NCI-H1105 treated with DMSO at 0.1 percent for 48 hours (cell line): Measurements from ENCODE around the gene ICOS.

ENCODE experiments used
- DNase-seq: peaks from one replicate; lab custom pipeline; 2025; lab: John Stamatoyannopoulos, UW

The ICOS gene, protein sequence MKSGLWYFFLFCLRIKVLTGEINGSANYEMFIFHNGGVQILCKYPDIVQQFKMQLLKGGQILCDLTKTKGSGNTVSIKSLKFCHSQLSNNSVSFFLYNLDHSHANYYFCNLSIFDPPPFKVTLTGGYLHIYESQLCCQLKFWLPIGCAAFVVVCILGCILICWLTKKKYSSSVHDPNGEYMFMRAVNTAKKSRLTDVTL

DNA sequence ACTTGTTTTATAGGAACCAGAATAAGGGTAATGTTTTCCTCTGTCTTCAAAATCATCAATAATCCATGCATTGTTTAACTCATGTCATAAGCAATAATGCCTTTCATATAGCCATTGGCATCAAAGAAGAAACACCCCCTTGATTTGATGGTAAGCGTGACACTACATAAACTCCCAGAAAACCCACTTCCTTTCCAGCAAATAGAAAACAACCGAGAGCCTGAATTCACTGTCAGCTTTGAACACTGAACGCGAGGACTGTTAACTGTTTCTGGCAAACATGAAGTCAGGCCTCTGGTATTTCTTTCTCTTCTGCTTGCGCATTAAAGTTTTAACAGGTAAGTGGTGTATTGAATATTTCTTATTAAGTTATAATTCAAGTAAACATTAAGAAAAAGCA, at the start of gene ICOS:
Gene ICOS (plus strand): TSS at position 229 of the 400 bp plus-strand sequence. CDS start 52 bp downstream, at position 281.
- no peak for DNase-seq

DNA sequence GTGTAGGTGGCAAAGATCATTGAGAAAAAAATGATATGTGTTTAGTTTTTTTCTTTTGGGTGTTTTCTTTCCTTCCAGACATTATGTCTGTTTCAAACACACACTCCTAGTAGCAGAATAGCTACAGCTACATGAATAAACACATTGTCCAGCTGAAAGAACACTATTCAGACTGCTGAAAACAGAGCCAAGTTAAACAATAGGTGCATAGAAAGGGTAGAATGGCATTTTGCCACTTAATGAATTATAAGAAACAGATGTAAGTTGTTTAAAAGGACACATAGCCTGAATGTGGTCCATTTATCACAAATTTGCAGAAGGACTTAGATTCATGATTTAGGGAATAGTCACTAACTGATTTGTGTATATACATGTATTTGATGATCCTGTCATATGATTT, 48.9 kb upstream of the ICOS start:
- peak; percentile 7 for DNase-seq

DNA sequence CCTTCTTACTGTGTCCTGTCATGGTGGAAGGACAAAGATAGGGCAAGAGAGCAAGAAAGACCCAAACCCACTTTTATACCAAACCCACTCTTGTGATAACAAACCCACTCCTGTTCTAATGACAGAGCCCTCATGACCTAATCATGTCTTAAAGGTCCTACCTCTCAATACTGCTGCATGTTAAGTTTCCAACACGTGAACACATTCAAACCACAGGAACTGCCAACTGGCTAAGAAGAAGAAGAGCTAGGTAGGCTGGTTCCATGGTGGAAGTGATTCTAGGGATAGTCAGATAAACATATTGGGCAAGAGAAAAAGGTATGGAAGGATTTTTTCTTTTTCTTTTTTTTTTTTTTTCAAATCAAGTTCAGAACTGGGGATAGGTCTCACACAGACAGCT, 47.0 kb upstream of the ICOS start:
- no peak for DNase-seq

DNA sequence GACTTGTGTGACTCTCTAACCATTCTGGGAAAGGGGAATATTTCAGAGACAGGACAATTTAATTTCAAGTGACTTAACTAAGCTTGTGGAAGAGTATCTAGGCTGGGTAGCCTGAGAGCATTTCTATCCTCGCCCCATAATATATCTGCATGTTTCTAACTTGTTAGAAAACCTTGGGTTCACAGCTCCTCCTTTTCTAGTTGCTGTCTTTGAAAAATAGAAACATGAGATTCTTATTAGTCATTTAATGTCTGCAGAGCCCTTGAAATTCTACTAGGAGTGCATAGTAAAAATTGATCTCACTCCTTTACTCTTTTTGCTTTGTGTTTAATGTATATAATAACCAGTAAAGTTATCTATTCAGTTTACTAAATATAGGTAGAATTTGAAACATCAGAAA, 46.6 kb upstream of the ICOS start:
- DNase-seq = no peak

DNA sequence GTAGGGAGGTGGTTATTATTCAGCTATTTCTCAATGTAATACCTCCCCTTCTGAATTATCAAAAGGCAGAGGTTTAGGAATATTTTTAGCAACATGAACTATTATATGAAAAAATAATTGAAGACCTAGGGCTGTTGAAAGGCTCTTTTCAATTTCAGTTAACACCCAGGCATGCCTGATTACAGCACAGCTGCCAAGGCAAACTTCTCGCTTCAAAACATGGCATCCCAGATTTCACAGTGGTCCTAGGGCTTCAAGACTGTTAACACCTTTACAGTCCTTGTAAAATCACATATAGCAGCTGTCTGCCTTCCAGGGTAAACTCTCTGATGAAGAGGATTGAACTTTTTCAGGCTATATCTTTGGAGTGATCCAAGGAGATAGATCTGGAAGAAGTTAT, 45.8 kb upstream of the ICOS start:
- DNase-seq = no peak

DNA sequence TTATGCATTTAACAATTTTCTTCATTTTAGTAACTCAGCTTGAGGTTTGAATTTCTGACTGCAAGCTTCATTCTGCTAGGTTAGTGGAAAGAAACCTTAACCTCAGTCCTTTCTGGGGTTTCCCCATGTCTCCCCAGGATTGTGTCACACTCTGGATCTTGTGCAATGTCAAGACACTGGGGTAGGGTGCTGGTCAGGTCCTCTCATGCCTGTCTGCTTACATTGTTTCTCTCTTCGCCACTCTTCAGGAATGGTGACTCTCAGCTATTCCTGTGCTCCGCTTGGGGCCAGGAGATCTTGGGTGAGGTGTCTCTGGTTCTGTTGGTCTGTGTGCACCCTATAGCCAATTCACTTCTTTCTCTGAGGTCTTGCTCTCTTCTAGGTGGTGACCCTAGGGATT, 45.1 kb upstream of the ICOS start:
- DNase-seq = no peak

DNA sequence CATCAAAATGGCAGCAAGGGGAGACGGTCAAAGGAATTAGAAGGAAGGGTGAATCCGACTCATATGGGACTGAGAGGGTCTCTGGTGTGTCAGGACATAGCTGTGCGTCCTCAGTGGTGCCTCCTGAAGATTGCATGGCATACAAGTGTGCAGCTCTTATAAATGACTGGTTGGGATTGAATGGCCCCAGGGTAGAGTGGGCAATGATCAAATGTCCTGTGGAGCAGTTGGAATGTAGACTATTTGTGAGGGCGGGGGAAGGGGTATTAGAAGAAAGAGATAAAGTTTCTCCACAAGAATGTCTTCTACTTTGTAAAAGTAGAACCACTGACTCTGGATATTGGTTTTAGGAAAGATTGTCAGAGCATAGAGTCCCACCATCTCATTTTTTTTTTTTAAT, 44.4 kb upstream of the ICOS start:
- DNase-seq = no peak

DNA sequence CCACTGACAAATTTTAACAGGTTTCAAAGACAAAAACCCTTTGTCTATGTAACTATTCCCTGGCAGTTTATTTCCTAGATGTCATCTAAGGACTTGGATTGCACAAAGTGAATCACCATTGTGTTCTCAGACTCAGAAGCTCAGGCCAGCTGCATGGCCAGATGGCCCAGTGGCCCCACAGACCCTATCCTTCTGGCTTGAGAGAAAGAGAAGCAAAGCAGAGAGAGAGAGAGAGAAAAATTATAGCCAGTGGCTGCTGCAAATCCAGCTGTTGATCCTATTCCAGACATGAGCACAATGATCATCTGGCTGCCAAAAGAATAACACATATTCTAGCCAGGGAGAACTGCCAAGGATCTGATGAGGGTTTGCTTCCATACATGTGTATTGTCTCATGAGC, 43.2 kb upstream of the ICOS start:
- DNase-seq = no peak

DNA sequence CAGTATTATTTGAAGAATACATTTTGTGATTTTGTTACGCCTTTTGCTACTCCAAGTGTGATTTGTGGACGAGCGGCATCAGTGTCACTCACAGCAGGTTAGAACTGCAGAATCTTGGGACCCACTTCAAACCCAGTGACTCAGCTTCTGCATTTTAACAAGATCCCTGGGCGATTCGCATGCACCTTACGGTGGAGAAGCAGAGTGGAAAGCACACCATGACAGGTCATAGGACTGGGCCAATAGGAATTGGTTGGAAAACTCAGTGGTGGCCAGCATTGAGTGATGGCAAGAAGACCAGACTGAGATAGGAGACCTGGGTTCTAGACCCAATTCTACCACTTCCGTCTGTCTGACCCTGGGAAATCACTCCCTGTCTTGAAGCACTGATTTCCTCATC, 42.7 kb upstream of the ICOS start:
- no peak for DNase-seq

DNA sequence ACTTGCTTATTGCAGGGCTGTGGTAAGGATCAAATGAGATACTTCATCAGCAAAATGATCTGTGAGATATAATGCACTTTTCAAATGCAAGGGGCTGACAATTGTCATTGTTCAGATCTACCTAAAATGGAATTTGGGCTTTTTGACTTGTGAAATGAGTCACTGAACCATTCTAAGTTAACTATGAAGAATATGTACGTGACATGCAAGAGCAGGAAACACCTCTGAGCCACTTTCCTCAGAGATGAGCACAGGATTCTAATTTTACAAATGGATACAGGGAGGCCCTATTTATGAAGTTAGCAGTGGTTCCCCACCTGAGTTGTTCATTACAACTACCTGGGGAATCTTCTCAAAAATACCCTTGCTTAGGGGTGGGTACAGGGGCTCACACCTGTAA, 42.3 kb upstream of the ICOS start:
- DNase-seq = no peak

DNA sequence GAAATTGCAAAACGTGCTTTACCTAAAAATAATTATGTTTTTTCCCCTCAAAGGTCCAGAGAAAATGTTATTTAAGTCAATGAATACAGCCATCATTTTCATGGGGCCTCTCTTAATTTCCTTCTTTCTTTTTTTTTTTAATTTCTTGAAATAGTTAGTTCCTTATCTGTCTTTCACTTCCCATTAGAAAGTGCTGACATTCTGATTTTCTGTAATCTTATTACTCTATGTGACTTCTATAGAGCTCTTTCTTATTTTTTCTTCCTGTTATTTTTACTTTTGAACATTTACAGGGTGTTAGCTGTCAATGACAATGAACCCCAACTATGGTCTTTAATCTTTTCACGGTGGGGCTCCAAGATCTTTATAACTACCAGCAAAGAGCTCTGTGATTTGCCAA, 39.0 kb upstream of the ICOS start:
- DNase-seq = no peak

DNA sequence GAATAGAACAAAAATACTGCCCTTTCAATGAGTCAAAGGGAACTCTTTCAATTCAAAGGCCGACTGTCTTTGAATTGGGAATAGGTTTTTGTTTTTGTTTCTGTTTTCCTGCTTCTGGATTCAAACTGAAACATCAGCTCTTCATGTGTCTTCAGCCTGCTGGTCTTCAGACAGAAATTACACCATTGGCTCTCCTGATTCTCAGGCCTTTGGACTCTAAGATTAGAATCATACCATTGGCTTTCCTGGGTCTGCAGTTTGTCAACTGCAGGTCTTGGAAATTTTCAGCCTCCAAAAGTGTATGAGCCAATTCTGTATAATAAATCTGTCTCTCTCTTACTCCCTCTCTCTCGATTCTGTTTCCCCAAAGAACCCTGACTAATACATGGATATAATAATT, 37.9 kb upstream of the ICOS start:
- no peak for DNase-seq

DNA sequence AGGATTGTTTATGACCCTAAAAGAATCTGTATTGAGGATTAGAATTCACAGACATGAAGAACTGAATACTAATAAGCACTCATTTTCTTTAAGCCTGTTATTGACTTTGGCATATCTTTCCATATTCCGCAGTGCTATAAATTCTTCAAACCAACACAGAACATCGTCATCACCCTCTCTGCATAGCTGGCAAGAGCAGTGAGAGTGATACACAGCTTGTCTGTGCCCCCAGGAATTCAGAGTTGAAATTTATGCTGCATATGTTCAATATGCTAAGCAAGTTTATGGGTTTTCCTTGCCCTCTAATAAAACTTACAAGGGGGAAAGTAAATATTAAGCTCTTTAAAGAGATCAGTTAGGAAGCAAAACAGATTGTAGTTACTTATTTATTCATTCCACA, 36.3 kb upstream of the ICOS start:
- no peak for DNase-seq

DNA sequence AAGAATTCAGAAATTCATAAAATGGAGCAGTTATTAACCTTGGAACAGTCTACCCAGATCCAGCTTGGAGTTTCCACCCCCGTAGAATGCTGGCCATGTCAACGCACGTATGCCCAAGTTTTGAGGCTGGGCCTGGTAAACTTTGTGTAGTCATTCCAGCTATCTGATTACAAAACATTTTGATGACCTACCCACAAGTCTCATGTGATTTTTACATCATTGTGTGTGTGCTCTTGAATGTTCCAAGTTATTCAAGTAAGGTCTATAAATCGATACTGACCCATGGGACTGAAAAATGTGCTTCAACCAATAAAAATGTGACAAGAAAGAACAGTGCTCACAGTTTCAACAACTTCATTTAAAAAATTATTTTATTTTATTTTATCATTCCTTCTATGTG, 32.5 kb upstream of the ICOS start:
- no peak for DNase-seq

DNA sequence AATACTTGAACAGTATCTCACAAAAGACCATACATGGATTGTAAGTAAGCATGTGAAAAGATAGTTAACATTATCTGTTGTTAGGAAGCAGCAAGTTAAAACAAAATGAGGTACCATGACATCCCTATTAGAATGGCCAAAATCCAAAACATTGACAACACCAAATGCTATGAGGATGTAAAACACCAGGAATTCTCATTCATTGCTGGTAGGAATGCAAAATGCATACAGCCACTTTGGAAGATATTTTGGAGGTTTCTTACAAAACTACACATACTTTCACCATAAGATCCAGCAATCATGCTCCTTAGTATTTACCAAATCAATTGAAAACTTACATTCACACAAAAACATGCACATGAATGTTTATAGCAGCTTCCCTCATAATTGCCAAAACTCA, 30.9 kb upstream of the ICOS start:
- no peak for DNase-seq

DNA sequence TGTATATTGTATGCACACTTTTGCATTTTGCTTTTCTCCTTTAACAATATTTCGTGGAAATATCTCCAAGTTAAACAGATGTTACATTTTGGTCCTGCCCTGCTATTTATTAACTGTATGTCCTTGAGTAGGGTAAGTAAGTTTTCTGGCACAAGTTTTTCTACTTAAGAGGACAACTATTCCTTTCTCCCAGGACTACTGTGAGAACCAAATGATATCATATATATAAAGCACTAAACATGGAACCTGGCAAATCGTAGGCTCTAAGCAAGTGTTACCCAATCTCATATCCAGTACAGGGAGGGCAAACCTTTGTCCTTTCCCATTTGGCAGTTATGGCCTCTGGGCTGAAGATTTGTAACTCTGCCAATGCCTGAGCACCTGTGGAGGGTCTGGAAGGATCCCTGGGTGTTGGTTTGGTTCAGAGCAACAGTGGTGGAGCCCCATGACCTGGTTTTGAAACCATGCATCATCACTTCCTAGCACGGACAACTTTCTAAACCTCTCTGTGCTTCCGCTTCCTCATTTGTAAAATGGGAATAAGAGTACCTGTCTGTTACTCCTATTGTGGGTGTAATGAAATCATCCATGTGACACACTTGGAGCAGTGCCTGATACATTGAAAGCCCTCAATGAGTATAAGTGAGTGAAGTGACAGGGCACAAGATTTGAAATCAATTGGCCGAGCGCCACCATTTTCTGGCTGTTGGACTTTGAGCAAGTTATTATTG, 28.3 kb upstream of the ICOS start:
- DNase-seq = no peak

DNA sequence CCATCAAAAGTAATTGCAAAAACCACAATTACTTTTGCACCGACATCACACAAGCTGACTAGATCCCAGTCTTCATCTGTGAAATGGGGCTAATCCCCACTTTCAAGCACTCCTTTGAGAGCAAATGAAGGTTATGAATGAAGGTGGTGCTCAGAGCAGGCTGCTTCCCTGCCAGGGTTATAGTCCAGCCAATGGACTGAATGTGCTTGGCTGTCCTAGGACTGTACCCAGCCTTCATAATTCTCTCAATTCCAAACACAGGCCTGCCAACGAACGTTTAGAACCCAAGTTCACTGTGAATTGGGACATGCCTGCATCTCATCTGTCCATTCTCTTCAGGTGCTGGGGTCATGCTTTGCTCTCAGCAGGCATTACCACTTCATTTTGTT, 27.8 kb upstream of the ICOS start:
- DNase-seq = no peak

DNA sequence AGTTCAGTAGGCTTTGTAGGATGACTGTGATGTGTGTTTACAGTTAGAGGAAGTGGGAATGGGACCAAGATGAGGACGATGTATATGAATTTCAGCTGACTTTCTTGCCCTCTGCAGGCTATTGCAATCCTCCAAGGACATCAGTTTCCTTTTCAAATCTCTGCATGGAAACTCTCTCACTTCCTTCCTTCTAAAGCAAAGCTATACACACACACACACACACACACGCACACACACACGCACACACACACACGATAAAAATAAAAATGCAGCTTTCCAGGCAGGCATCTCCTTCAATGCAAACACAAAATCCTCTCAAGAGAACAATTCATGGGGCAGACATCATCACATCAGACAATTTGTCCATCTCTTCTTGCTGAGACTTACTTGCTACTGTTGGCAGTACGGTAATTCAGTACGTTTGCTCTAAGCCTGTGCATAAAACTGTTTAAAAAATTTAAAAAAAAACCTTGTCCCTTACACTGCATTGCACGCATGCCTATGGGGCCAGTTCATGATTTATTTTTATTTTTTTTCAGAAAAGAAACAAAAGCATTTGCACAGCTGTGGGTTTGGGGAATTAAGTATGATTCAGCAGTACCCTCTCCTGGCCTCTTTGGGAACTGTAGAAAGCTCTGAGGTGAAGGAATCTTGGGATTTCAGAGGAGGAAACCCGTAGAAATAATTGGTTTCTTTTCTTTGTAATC, 27.1 kb upstream of the ICOS start:
- peak; percentile 5 for DNase-seq

DNA sequence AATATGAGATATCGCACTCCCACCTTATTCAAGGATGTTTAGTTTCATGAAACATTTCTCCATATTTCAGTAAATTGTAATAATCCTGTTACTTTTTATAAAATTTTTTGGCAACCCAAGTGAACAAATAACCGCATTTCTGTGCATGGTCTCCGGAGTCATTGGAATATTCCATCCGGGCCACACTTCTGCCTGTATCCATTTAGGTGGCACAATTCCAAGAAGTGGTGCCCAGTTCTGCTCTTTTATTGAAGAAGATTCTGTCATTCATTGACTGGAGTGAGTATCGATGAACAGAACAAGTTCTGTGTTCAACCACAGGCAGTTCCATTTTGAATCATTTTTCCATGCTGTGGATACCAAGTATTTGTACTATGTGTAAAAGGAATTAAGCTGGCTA, 26.6 kb upstream of the ICOS start:
- no peak for DNase-seq

DNA sequence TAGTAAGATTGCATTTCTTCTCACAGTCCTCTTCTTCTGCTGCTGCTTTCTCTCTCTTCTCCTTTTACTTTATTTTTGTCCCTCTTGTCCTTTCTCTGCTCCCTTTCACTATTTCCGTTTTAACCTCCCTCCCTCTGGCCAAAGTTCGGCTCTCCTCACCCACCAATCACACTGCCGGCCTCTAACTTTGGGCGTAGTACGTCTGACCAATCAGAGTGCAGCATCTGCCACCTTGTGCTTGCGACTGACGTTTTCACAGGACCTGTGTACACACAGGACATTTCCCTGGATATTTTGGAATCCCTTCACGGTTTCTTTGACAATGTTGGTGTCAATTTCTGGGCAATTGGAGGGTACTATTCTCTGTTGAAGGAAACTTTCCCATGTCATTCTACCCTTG, 22.6 kb upstream of the ICOS start:
- no peak for DNase-seq

DNA sequence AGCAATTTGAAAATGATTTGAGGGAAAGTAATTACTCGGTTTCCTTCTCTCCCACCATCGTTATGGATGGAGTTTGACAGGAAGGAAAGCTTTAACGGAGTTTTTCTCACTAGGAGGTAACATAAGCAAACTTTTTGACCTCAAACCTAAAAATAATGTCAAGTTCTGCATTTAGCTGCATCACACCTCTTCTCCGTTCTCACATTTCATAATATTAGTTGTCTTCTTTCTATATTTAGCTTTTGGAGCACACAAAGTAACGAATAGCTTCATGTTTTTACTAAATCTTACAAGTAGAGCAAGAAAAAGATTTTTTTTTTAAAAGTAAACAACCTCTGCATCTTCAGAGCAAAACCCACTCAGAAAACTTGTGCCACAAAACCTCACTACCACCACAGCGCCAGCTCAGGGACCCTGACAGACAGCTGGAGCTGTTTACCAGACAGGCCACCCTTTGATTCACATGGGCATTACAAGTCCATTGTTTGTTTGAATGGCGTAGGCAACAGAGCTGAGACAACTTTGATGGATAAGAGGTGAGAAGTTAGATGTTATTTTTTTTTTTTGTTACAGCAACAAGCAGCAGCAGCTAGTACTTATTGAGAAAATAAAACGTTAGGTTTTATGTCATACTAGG, 21.9 kb upstream of the ICOS start:
- no peak for DNase-seq

DNA sequence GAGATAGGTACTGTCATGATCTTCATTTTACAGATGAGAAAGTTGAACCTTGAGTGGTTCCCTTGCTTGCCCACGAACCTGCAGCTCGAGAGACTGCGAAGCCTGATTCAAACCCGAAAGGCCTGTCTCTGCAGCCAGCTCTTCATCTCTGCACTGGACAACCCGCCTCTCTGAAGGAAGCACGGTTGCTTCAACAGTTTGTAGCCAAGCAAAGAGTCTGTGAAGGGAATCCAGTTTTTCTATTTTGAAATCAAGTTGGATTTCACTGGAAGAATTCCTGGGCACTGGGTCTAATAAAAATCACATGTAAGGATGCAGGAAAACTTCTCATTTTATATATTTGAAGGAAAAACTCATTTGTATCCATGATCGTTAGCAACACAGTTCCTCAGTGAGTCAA, 21.3 kb upstream of the ICOS start:
- no peak for DNase-seq

DNA sequence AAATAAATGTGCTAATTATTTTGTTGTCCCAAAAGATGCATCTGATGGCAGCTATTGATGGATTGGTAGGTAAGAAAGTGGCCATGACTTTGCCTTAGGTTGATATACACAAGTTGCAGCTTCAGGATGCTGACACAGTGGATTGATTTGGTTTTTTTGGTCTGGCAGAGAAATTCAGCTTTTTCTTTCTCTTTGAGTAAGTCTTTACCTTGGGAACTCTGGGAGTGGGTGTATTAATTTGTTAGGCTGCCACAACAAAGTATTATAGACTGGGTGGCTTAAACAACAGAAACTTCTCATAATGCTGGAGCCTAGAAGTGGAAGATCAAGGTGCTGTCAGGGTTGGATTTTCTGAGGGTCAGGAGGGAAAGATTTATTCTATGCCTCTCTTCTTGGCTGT, 19.8 kb upstream of the ICOS start:
- no peak for DNase-seq
